Upper lobe of left lung (tissue), 6 donors: Measurements from ENCODE around the gene IGSF9B. TPM values are rescaled to one million over a fixed set of nuclear protein-coding genes. Genes with fewer than 3 reads are reported as not detected.

ENCODE experiments used
- ATAC-seq, 2 donors: fragments of 200-7000 bp; cut with Tn5 transposase; one replicate each; pipeline ENCODE4 v1.9.1; 2022; ENCODE audit warnings: mild to moderate bottlenecking in 2 of 2, moderate library complexity in 2 of 2; ENCODE audit not compliant: low FRiP score in 2 of 2
- DNase-seq, 2 donors: peaks; one replicate each; pipeline ENCODE4 v3.0.0-alpha.2; 2019 to 2020
- H3K27ac ChIP-seq, 4 donors: fragments of 200-600 bp; sonication (generic); one replicate each; pipeline ENCODE4 v1.5.1; 2016 to 2019
- H3K27me3 ChIP-seq, 4 donors: fragments of 200-600 bp; sonication (generic); one replicate each; pipeline ENCODE4 v1.5.1; 2017 to 2019
- H3K36me3 ChIP-seq, 4 donors: fragments of 200-600 bp; sonication (generic); one replicate each; pipeline ENCODE4 v1.5.1; 2016 to 2019
- H3K4me1 ChIP-seq, 4 donors: fragments of 200-600 bp; sonication (generic); one replicate each; pipeline ENCODE4 v1.5.1; 2018 to 2019
- H3K4me3 ChIP-seq, 4 donors: fragments of 200-600 bp; sonication (generic); one replicate each; pipeline ENCODE4 v1.5.1; 2017 to 2019; ENCODE audit warnings: mild to moderate bottlenecking in 2 of 4, moderate library complexity in 1 of 4
- H3K9me3 ChIP-seq, 4 donors: fragments of 200-600 bp; sonication (generic); one replicate each; pipeline ENCODE4 v1.5.1; 2018 to 2019
- CTCF ChIP-seq, 6 experiments: fragments of 450-650 bp in 4 of 6; fragments of 200-600 bp in 2 of 6; sonication (generic) in 2 of 6; IDR thresholded peaks; one replicate each; pipeline ENCODE4 v1.5.1; 2016 to 2019; ENCODE audit warnings: antibody characterized with exemption in 6 of 6
- EP300 ChIP-seq, 4 donors: sonication (generic); formaldehyde crosslinking; IDR thresholded peaks; one replicate each; pipeline ENCODE4 v1.5.1; 2017; ENCODE audit warnings: antibody characterized with exemption in 4 of 4, control low read depth in 2 of 4
- POLR2A ChIP-seq, 4 donors: fragments of 450-650 bp; IDR thresholded peaks; one replicate each; pipeline ENCODE4 v1.5.1; 2016 to 2017; ENCODE audit warnings: antibody characterized with exemption in 4 of 4, mild to moderate bottlenecking in 2 of 4
- POLR2AphosphoS5 ChIP-seq, 2 donors: sonication (generic); formaldehyde crosslinking; IDR thresholded peaks; one replicate each; pipeline ENCODE4 v1.5.1; 2017; ENCODE audit warnings: antibody characterized with exemption in 2 of 2
- WGBS, 2 donors: methylation state at CpG; one replicate each; pipeline ENCODE4 v1.1.5; 2017 to 2018; 5-methylcytosine and 5-hydroxymethylcytosine counted together
- total RNA-seq, 6 donors: library from RNA; depleted of rRNA in 4 of 6; stranded (reverse); fragments of >200 nt in 4 of 6; gene quantifications; one replicate each; pipeline versions ENCODE4 v1.1.0 to v1.2.1, GENCODE V29; 2016 to 2021
- donor health status: DM: no; HTN: no; CAD: no; lungs with moderate emphysema.
- donor health status: DM: no; HTN: yes; CAD: no; lungs with severe emphysema.

Gene IGSF9B
- total RNA-seq, 6 donors from 2014 or later: 1.6 to 13.6 (median 5.3) TPM

GRCh38 chr11:133919330-133920108 is 37.2 kb downstream of the IGSF9B start:
- peak in 1 of 2 donors; percentile 82 for DNase-seq
- Histone ChIP-seq H3K9me3 (no peaks in the 10 kb centered on the region), H3K36me3 (no peaks in the 10 kb centered on the region), H3K27me3 (peaks cover 0 to 8% (median 4%) of the 10 kb centered on the region in 4 donors), H3K4me3 (peak overlapping the region in 2 of 4 donors; percentile 4 to 16), H3K4me1 (peaks cover 0 to 16% (median 0%) of the 10 kb centered on the region in 4 donors), H3K27ac (no peak overlapping the region)
- ATAC-seq: no peak
- WGBS, 2 donors: 55 to 94% methylated on average over 47 to 49 of the region's 66 CpGs
- TF ChIP-seq POLR2AphosphoS5 (IDR thresholded peaks at IDR 0.05): no peak
- no peak for TF ChIP-seq POLR2A (IDR thresholded peaks at IDR 0.05)
- no peak for TF ChIP-seq CTCF (IDR thresholded peaks at IDR 0.05)
- no peak for TF ChIP-seq EP300 (IDR thresholded peaks at IDR 0.05)

- DNase-seq: no peak
- Histone ChIP-seq H3K27me3 (peaks cover 0 to 8% (median 4%) of the 10 kb centered on the region in 4 donors), H3K36me3 (no peaks in the 10 kb centered on the region), H3K4me1 (peaks cover 0 to 16% (median 0%) of the 10 kb centered on the region in 4 donors), H3K9me3 (no peaks in the 10 kb centered on the region), H3K27ac (no peak overlapping the region), H3K4me3 (peak overlapping the region in 1 of 4 donors; percentile 16)
- whole genome bisulfite sequencing, 2 donors: 20 to 38% methylated on average over 17 to 21 of the region's 26 CpGs
- no peak for ATAC-seq
- TF ChIP-seq EP300 (IDR thresholded peaks at IDR 0.05) (no peak), POLR2A (IDR thresholded peaks at IDR 0.05) (no peak), POLR2AphosphoS5 (IDR thresholded peaks at IDR 0.05) (no peak), CTCF (IDR thresholded peaks at IDR 0.05) (no peak)
These were observed 38.0 kb downstream of the IGSF9B start for GRCh38 chr11:133918608-133919260.

- H3K27me3 ChIP-seq: peaks cover 0 to 8% (median 4%) of the 10 kb centered on the region in 4 donors
- WGBS, 2 donors: 28 to 64% methylated on average over 23 to 50 of the region's 52 CpGs
- H3K9me3 ChIP-seq: no peaks in the 10 kb centered on the region
- peaks cover 0 to 16% (median 0%) of the 10 kb centered on the region in 4 donors for H3K4me1 ChIP-seq
- H3K36me3 ChIP-seq: no peaks in the 10 kb centered on the region
- H3K4me3 ChIP-seq: no peak overlapping the region
- no peak for ATAC-seq
- DNase-seq: peak in 1 of 2 donors; percentile 79
- no peak overlapping the region for H3K27ac ChIP-seq
- TF ChIP-seq POLR2A (IDR thresholded peaks at IDR 0.05): no peak
- TF ChIP-seq POLR2AphosphoS5 (IDR thresholded peaks at IDR 0.05): no peak
- TF ChIP-seq EP300 (IDR thresholded peaks at IDR 0.05): no peak
- no peak for TF ChIP-seq CTCF (IDR thresholded peaks at IDR 0.05)
These were observed 38.7 kb downstream of the IGSF9B start for GRCh38 chr11:133917921-133918607.

DNA sequence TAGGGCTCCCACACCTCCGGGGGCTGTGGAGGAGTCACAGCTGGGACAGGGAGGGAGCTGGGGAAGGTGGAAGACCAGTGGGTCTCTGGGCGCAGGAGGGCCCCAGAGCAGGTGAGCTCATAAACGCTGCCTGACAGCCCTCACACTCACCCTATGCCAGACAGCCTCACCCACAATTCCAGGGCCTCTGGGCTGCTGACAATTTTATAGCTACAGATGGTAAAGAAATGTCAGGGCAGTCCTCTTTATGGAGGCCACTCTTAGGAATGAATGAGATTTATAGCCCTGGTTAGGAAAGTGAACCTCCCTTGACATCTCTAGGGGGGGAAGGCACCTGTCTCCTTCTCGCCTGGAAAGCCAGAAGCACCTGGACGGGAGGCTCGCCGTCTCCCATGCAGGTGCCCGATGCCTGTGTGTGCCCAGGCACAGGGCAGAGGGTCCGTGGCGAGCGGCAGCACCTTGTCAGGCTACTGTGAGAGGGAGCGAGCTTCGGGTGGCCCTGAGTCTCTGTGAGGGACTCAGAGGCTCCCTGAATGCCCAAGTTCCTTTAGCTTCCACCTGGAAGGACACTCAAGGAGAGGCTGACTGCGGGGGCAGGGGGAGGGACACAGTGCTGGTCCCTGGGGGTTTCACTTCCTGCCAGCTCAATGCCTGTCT is 39.9 kb downstream of the IGSF9B start:
- no peak for TF ChIP-seq POLR2A (IDR thresholded peaks at IDR 0.05)
- no peak for TF ChIP-seq CTCF (IDR thresholded peaks at IDR 0.05)
- TF ChIP-seq EP300 (IDR thresholded peaks at IDR 0.05): no peak
- no peak for TF ChIP-seq POLR2AphosphoS5 (IDR thresholded peaks at IDR 0.05)
- H3K9me3 ChIP-seq: no peaks in the 10 kb centered on the region
- H3K4me3 ChIP-seq: no peak overlapping the region
- H3K27me3 ChIP-seq: peaks cover 0 to 8% (median 4%) of the 10 kb centered on the region in 4 donors
- DNase-seq (no peak), ATAC-seq (no peak)
- no peaks in the 10 kb centered on the region for H3K36me3 ChIP-seq
- WGBS, 2 donors: 84 to 85% methylated on average over 4 to 14 of the region's 14 CpGs
- no peak overlapping the region for H3K27ac ChIP-seq
- peaks cover 0 to 16% (median 0%) of the 10 kb centered on the region in 4 donors for H3K4me1 ChIP-seq
